GM19463 (cell line): ENCODE data around the gene MYMK.

Experiments
- ATAC-seq: cut with Tn5 transposase; IDR thresholded peaks from one replicate; pipeline ENCODE4 v1.9.1; 2021; ENCODE audit warnings: mild to moderate bottlenecking, moderate library complexity; ENCODE audit not compliant: unreplicated experiment

Gene MYMK

DNA sequence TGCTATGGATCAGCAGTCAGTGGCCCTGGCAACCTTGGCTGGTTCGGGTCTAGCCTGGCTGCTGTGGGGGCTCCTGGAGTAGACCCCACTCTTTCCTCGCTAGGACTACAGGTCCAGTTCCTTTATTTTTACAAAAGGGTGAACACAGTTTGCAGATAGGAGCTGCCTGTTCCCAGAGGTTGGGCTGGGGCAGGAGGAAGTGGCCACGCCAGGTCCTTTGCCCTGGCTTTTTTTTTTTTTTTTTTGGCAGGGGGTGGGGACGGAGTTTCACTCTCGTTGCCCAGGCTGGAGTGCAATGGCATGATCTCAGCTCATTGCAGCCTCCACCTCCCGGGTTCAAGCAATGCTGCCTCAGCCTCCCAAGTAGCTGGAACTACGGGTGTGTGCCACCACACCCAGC lies 53.8 kb downstream of the MYMK start:
- no peak for ATAC-seq

DNA sequence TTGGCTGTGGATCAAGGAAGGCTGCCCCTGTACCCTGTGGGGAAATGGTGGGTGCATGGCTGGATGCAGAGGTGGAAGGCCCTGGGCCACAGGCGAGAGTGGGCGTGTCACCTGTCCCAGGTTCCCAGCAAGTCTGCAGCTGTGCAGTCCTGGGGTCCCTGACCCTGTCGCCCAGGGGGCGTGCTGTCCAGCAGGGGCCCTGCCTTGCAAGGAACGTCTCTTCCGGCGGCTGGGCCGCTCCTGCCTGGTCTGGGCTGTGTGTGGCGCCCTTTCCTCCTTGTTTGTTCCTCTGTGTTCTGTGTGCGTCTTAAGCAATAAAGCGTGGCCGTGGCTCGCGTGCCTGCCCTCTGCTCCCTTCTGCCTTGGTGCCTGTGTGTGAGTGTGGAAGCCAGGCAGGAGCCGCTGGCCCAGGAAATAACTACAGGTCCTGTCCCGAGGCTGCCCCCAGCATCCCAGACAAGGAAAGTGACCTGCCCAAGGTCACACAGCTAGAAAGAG lies 54.3 kb downstream of the MYMK start:
- no peak for ATAC-seq

DNA sequence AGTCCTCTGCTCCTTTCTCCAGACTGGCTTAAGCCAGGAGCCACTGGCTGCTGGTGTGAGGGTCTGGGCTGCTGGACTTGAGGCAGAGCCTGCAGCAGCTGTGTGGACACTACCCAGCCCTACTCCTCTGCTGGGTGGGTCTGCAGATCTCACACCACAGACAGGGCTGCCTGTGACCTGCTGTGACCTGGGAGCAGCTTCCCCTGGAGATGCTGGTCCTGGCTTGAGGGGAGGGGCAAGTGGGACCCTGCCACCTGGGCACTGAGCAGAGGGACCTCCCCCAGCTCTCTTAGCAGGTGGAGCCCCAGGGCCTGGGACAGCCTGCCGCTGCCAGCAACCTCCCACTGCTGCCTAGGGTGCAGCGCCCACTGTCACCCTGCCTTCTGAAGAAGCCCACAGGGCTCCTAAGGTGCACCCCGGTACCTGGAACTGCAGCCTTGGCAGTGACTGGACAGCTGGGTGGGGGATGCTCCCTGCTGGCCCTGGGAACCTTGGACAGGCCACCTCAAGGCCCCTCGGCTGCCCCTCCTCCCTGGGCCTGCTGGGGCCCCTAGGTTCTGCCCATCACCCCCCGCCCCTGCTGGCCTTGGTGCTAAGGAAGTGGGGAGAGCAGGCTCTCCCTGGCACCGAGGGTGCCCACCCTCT lies 55.9 kb downstream of the MYMK start:
- ATAC-seq, result no peak

DNA sequence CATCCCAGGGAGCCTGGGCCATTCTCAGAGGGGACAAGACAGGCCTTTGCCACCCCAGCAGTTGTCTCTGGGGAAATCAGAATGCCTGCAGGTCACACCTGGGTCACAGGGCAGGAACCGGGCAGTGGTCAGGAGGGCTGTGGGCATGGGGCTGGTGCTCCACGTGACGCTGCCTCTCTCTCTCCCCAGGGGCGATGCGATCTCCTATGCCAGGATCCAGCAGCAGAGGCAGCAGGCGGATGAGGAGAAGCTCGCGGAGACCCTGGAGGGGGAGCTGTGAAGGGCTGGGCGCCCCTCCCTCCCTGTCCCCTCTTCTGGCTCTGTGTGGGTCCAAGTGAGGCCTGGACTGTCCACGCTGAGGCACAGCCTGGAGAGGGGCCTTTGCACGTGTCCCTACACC lies 56.4 kb downstream of the MYMK start:
- no peak for ATAC-seq

DNA sequence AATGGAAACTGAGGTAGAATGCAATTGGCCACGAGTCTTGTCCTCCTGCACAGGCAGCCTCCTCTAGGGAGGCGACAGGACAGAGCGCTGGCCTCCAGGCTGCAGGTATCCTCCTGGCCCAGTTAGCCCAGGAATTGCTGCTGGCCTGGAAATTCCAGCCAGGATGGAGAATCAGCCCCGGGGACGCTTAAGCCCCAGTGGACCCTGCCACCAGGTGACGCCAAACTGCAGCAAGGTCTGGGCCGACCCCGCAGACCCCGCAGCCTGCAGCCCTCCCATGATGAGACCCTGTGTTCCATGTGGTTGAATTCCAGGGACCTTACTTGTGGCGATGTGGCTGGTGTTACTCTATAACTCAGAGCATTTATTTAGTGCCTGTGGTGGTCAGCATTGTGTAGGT lies 57.7 kb downstream of the MYMK start:
- ATAC-seq, result no peak

DNA sequence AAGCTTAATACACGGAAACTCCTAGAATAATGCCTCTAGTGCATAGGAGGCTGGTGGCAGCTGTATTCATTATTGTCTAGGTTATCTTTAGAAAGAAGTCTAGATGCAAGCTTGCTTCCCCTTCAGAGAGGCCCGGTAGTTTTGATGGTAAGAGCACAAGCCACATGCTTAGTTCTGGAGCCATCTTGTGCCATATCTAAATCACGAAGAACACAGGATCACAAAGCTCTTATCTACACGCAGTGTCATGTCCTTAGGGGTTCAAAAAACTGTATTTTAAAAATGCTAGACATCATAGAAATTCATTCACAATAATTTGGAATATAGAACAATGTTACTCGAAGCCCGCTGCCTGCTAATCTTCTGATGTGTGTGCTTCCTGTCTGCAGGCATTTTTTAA lies 58.8 kb downstream of the MYMK start:
- no peak for ATAC-seq

DNA sequence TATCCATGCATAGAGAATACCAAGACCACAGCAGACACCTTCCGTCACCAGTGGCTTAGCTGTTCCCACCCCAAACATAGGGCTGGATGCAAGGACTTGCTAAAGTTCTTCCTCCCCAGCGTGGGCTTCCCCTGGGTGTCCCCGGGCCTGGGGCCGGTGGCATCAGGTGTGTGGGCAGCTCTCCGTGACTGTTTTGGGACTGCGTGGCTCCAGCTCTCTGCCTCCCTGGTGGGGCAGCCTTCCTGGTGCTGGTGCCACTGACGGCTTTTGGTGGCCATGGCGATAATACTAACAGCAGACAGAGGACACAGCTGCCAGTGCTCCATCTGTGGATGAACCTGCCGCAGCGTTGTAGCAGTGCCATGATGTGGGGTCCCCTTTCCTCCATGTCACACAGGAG lies 60.1 kb downstream of the MYMK start:
- ATAC-seq, result no peak
